GM21825 (cell line): ENCODE results near the gene CDK5R1.

Experiments used
- ATAC-seq: cut with Tn5 transposase; IDR thresholded peaks from one replicate; pipeline ENCODE4 v1.9.1; 2021; ENCODE audit warnings: mild to moderate bottlenecking, moderate library complexity; ENCODE audit not compliant: unreplicated experiment

The CDK5R1 gene

DNA sequence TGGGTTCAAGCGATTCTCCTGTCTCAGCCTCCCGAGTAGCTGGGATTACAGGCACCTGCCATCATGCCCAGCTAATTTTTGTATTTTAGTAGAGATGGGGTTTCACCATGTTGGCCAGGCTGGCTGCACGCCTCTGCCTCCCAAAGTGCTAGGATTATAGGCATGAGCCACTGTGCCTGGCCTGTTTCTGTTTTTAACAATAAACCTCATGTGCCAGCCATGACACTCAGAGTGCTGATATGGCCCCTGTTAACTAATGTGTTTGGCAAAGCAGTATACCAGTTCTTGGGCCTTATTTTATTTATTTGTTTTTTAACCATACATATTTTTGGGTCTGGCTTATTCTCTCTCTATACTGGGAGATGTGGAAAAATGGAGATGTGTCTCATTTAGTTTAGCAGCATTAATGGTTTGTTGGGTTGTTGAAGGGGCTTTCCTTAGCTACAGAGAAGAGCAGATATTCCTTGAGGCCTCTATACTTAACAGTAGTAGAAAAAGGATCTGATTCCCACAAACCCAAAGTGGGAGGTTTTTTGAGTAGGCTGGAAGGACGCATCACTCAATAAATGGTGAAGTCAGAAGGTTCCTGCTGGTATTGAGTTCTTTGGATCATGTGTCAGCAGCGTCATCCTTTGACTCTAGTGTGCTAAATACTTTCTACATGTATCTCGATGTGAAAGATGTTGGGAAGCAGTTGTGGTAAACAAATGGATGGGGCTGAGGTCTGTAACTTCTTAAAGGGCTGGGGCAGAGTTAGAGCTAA lies 16.2 kb upstream of the CDK5R1 start:
- ATAC-seq: no peak

DNA sequence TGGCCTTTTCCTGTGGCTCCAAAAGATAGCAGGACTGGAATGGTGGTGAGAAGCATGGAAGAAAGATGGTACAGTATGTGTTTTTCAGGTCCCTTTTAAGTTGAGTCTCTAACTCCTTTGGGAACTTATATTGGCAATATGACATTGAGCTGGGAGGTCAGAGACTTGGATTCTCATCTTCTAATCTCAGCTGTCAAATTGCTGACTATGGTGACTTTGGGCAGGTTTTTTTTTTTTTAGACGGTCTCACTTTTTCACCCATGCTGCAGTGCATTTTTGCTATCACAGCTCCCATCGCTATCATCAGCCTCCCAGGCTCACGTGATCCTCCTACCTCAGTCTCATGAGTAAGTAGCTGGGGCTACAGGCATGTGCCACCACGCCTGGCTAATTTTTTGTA lies 15.1 kb upstream of the CDK5R1 start:
- no peak for ATAC-seq

DNA sequence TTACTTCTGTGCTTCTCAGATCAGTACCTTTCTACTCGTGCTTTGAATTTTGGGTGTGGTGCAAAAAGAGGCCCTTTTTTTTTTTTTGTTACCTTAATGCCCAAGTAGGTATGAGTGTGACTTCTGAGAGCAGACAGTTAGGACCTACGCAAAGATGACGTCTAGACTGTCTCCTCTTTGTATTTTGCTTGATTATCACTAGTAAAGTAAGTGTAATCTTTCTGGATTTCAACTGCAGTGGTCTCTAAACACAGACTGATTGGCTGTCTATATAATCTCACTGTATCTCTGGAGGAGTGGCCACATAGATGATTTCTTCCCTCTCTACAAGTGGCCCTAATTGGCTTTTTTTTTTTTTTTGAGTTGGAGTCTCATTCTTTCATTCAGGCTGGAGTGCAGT lies 11.5 kb upstream of the CDK5R1 start:
- no peak for ATAC-seq

DNA sequence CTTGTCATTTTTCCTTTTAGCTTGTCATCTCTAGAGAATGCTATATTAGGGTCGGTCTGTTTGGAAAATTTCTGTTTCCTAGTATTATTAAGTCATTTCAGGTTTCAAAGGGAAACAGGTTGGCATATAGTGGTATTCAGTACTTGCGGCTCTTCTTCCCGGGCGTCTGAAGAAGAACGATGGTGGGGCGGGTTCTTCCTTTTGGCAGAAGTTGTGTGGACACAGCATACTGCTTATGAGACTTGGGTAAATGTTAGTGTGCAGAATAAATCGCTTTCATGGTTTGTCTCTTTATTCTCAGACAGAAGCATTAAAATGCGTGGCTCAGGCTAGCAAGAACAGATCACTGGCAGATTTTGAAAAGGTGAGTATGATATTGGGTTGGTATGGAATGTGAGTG lies 9.6 kb upstream of the CDK5R1 start:
- no peak for ATAC-seq

DNA sequence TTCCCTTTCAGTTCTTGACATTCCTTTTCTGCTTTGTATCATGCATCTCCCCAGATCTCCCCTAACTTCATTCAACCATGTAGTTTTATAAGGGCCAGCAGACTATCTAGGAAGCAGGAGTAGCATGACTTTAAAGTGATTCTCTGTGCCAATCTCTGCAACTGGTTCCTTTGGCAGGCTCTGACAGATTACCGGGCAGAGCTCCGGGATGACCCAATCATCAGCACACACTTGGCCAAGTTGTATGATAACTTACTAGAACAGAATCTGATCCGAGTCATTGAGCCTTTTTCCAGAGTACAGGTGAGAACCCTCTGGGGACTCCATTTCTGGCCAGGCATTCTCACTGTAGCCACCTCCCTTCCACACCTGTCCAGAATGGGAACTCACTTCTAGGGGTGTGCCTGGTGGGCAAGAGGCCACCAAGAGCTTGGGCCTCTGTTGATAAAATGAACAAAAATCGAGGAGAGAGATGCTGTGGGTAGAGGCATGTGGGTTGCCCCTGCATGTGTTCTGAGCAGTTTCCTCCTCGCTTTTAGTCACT lies 7.6 kb upstream of the CDK5R1 start:
- no peak for ATAC-seq

DNA sequence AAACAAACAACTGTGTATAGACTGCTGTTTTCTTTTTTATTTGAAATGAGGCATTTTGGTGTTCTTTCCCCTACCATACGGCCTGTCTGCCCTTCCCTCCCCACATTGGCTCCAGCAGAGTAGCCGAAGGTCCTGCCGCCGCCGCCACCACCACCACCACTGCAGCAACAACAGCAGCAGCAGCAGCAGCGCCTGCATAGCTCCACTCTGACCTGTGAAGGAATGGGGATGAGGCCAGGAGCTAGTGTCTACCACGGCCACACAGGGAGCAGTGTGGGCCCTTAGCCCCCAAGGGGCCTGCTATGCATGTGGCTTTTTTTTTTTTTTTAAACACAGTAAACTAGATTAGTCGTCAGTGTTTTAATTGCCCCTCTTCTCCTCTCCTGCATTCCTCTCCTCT lies 5.6 kb upstream of the CDK5R1 start:
- no peak for ATAC-seq

DNA sequence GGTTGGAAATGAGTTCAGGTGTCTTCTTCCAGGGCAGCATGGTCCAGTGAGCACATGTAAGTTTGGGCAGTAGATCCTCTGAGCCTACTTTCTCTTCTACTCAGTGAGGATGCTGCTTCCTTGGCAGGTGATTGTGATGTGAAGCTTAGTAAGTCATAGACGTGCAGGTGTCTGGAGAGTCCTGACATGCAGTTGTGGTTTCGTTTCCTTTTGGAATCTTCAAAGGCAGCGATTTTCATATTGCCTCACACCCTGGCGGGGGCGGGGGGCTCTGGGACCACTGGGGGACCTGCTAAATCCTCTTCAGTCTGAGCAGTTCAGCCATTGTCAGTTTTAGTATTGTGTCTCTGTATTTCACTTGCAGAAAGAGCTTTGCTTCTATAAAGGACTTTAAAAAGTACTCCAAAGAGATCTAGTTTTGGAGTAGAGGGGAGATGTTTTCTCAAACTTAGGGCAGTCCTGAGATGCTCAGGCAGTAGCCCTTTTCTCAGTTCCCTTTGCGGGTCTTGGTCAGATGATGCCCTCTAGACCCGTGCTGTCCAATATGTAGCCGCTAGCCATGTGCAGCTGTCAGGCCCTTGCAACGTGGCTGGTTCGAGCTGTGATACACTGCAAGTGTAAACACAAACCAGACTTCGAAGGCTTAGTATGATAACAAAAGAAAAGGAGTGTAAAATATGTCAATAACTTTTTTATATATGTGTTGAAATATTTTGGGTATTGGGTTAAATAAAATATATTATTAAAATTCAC lies 4.0 kb upstream of the CDK5R1 start:
- no peak for ATAC-seq

DNA sequence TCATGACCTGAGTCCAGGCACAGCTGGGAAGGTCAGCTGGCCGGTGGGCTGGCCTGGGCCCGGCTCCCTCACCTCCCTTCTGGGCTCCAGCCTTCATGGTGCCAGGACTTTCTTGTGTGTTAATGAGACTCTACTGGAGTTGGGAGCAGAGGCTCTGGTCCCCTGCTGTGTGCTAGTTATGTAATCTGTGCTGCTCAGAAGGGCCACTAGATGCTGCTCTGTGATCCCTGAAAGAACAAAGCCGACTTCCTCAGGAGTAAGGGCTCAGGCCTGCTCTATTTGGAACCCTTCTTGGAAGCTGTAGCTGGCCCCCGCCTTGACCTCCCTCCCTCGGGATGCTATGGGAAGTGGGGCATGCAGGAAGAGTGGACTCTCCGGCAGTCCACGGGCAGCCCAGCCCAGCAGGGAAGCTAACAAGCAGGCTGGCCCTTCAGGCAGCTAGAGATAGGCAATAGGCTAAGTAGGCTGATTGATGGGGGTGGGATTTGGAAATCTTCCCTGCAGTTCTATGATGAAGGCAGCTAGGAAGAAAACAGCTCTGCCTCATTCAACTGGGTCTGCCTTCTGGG lies 3.3 kb upstream of the CDK5R1 start:
- no peak for ATAC-seq

DNA sequence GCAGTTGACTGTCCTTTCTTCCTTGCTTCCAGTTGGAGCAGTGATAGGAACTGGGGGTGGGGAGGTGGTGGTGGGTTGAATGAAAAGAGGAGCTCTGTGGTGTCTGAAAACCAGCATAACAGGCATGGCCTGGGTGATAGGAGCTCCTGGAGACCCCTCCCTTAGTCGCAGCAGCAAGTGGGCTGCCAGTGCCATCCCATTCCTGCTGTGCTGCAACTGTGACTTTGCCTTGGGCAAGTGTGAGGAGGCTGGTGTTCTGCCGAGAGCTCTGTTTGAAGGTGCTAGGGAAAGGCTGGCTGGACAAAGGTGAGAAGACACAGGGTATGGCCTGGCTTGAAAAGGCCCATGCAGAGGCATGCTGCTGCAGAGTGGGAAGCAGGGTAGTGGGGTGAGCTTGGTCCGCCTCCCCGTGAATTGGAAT lies 2.7 kb upstream of the CDK5R1 start:
- ATAC-seq: no peak

DNA sequence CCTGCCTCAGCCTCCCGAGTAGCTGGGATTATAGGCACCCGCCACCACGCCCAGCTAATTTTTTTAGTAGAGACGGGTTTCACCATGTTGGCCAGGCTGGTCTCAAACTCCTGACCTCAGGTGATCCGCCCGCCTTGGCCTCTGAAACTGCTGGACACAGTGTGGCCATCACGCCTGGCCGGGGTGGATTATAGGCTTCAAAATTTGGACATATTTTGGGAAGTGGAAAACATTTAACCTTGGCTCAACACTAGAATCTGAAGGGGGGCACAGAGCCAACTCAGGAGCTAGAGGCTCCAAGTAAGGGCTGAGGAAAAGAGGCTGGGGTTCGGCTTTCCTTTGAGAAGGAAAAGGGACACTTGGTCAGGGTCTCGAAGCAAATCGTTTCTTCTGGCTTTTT lies 2.2 kb upstream of the CDK5R1 start:
- no peak for ATAC-seq

DNA sequence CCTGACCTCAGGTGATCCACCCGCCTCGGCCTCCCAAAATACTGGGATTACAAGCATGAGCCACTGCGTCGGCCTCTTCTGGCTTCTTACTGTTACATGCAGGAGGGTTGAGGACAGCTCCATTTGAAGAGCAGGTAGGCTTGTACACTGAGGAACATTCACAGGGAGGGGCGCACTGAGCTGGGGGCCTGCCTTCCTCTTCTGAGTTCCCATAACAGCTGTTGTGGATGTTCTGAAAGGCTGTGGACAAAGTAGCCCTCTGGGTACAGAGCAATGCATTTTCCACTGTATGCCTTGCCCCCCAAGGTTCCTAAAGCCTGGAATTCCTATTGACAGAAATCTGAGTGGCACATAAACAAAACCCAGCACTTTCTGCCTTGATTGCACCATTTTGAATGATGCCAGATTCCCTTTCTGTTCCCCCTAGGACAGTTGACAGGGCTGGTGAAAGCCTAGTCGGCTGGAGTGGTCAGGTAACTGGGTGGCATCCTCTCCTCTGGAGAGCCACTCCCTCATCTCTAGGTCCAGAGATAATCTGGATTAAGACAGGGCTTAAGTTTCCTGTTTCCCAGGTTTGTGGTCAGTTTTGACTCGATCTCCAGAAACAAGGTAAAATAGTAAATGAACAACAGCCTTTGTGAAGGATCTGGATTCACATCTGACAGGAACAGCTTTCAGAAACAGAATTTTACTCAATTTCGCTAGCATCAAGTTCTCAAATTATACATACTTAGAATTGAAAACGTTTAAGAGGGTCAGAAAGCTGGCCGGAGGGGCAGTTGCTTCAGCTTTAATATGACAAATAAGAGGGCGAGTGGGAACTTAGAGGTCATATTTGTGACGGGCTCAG lies 1.3 kb upstream of the CDK5R1 start:
- no peak for ATAC-seq

DNA sequence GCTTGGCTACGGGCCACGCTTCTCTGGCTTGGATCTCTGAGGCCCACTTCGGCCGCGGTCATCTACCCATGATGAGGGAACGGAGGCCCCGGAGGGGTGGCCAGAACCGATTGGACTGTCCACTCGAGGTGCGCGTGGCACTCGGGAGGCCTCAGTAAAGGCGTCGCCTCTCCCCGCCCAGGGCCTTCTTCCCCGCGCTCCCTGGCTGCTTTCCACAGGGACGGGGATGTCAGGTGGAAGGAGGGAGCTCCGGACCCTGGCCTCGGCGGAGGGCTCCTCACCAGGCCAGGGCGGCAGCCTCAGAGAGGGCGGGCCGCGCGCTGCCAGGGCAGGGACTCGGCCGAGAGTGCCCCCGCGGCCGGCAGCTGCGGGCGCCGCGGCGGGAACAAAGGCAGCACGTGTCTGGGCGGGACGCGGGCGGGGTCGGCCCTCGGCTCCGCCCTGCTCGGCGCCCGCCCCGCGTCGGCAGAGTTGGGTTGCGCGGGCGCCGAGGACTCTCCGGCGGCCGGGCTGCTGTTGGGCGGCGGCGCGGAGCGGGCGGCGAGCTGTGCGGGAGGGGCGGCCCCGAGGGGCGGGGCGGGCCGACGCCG lies 587 bp upstream of the CDK5R1 start:
- peak; percentile 31 for ATAC-seq

DNA sequence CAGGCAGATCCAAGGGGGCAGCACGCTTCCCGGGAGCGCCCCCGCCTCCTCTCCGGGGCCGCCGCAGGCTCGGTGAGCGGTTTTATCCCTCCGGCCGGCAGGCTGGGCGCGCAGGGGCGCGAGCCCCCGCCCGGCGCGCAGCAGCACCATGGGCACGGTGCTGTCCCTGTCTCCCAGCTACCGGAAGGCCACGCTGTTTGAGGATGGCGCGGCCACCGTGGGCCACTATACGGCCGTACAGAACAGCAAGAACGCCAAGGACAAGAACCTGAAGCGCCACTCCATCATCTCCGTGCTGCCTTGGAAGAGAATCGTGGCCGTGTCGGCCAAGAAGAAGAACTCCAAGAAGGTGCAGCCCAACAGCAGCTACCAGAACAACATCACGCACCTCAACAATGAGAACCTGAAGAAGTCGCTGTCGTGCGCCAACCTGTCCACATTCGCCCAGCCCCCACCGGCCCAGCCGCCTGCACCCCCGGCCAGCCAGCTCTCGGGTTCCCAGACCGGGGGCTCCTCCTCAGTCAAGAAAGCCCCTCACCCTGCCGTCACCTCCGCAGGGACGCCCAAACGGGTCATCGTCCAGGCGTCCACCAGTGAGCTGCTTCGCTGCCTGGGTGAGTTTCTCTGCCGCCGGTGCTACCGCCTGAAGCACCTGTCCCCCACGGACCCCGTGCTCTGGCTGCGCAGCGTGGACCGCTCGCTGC lies 832 bp downstream of the CDK5R1 start:
- no peak for ATAC-seq

DNA sequence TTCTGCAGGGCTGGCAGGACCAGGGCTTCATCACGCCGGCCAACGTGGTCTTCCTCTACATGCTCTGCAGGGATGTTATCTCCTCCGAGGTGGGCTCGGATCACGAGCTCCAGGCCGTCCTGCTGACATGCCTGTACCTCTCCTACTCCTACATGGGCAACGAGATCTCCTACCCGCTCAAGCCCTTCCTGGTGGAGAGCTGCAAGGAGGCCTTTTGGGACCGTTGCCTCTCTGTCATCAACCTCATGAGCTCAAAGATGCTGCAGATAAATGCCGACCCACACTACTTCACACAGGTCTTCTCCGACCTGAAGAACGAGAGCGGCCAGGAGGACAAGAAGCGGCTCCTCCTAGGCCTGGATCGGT lies 1.4 kb downstream of the CDK5R1 start:
- ATAC-seq: no peak

DNA sequence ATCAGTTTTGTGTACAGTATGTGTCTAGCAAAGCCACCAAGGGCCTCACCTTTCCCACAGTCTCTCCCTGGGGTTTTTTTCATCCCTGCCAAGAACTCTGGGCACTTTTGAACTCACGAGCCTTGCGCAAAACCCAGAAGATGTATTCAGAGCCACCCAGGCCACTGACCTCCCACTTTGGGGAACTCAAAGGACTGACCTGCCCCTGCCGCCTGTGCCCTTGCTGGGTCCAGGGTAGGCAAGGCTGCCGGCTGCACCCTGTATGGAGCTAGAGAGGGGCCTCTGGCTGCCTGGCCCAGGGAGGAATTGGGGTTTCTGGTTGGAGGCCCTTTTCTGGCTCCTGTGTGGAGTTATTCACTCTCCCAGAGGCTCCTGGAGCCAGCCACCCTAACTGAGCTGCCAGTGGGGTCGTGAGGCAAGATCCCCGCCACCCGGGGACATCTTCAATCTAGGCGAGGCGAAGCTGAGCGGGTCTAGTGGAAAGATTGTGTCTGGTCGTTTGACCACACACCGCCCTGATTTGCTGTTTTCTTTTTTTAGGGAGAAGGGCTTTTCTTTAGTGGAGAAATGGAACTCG lies 1.9 kb downstream of the CDK5R1 start:
- no peak for ATAC-seq

DNA sequence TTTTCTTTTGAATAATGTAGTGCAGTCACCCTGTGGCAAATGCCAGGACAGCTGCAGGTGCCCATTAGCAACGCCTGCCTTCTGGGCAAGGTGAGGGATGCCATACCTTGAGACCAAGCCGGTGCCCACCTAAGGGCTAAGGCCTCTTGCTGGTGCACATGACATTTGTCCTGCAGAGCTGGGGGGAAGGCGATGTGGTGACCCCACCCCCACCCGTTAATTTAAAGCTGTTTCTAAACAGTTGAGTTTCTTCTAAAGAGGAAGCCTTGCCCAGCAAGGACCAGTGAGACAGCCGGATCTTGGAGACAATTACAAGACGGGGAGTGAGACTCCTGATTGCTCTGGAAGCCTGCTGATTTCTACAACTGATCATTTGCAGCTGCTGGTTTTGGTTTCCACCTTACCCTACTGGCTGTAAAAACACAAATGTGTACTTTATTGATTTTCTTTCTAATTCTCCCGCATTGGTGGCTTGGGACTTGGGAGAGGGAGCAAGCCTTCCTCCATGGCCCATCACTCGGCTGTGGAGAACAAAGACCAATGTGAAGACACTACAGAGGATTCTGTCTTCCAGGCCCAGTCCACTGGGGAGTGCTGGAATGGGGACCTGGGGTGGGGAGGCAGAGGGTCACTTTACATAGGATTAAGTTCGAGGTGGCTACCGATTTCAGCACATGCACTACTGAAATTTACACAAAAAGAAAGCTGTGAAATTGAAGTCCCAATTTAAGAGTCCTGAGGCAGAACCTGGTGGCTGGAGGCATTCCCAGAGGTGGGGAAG lies 2.7 kb downstream of the CDK5R1 start:
- ATAC-seq: no peak

DNA sequence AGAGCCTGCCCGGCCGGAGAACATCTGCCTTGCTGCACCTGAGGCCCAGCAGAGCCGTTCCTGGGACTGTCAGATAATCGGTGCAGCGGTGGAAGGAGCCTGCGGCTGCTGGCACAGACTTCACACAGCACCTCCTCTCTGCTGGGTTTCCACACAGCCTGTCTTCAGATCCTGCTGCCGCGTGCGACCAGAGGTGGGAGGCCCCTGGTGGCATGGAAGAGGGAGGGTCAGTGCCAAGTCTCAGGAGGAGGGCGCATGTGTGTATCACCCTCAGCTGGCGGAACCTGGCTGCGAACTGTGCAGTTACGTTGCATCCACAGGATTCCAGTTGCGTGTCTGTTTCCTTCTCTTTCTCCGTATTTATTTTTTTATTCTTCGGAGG lies 3.3 kb downstream of the CDK5R1 start:
- ATAC-seq: no peak

DNA sequence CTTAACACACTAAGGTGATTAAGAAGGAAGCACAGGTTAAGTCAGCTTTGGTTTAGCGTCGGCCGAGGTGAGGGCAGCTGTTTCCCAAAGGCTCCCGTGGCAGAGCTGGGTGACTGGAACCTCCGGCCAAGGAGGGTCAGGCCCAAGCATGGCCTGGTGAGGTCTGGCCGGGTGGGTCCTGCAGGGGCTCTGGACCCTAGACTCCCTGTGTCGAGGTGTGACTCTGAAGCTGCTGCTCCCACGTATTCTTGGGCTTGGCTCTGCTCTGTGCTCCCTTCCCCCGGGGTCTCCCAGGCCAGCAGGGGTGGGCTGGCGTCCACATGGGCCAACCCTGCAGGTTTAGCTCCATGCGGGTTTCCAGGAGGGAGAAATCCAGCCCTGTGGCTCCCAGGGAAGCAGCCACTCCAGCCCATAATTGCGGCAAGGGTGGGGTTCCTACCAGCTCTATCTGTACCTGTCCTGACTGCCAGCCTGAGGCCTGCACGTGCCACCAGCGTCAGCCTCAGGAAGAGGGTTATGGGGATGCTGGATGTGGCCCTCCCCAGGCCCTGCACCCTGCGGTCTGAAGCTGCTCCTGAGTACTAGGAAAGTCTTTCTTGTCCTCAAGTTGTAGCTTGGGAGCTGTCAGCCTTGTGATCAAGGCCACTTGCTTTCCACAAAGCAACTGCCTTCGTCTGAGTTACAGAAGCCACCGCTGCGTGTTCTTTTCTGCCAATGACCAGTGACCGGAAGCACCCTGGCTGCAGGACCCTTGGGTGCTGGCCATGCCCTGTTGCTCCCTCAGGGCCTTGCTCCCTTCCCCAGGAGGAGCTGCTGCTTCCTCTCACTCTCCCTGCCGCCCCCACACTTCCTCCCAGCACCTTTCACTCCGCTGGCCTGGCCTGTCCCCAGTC lies 4.8 kb downstream of the CDK5R1 start:
- no peak for ATAC-seq
